IPS DF 6.9 (cell line): ENCODE measurements around the gene FAAP100.

ENCODE experiments used
- DNase-seq: peaks from one replicate; pipeline ENCODE4 v3.0.0-alpha.2; 2013; ENCODE audit warnings: low read depth, low spot score
- H3K27ac ChIP-seq: one replicate; pipeline ENCODE4 v1.5.1; 2013; ENCODE audit warnings: low read length, control low read depth
- H3K27me3 ChIP-seq: 2 replicates; pipeline ENCODE4 v1.6.1; 2013; ENCODE audit warnings: mild to moderate bottlenecking, low read length; ENCODE audit not compliant: control insufficient read depth, insufficient read depth
- H3K36me3 ChIP-seq: 2 replicates; pipeline ENCODE4 v1.6.1; 2013; ENCODE audit warnings: low read length; ENCODE audit not compliant: control insufficient read depth, insufficient read depth
- H3K4me1 ChIP-seq: 2 replicates; pipeline ENCODE4 v1.6.1; 2013; ENCODE audit warnings: low read length; ENCODE audit not compliant: control insufficient read depth, insufficient read depth
- H3K4me3 ChIP-seq: 2 replicates; pipeline ENCODE4 v1.5.1; 2013; ENCODE audit warnings: mild to moderate bottlenecking, low read length
- H3K9me3 ChIP-seq: 2 replicates; pipeline ENCODE4 v1.6.1; 2013; ENCODE audit warnings: low read length, inconsistent platforms; ENCODE audit not compliant: control insufficient read depth, insufficient read depth
- WGBS: extraction: QIAGEN DNeasy Blood & Tissue Kit; methylation state at CpG from one replicate; pipeline ENCODE4 v1.1.7; 2013; ENCODE audit warnings: mixed read lengths, missing lambda C conversion rate; ENCODE audit not compliant: insufficient read length, insufficient coverage; 5-methylcytosine and 5-hydroxymethylcytosine counted together

The FAAP100 gene

GRCh38 chr17:81544281-81544974 is 7.7 kb downstream of the FAAP100 start:
- Histone ChIP-seq H3K4me1 (no peaks in the 10 kb centered on the region), H3K36me3 (peaks cover 35% of the 10 kb centered on the region), H3K9me3 (no peaks in the 10 kb centered on the region), H3K27ac (no peak overlapping the region), H3K27me3 (no peaks in the 10 kb centered on the region), H3K4me3 (no peak overlapping the region)
- no peak for DNase-seq
- no CpG with 5 or more reads among the region's 16 CpGs for WGBS

- Histone ChIP-seq H3K36me3 (peaks cover 35% of the 10 kb centered on the region), H3K27me3 (no peaks in the 10 kb centered on the region), H3K27ac (no peak overlapping the region), H3K4me1 (no peaks in the 10 kb centered on the region), H3K4me3 (no peak overlapping the region), H3K9me3 (no peaks in the 10 kb centered on the region)
- WGBS = no CpG with 5 or more reads among the region's 15 CpGs
- no peak for DNase-seq
Observed at GRCh38 chr17:81543756-81544155, 8.4 kb downstream of the FAAP100 start.

GRCh38 chr17:81543339-81543675 is 8.8 kb downstream of the FAAP100 start:
- H3K9me3 ChIP-seq = no peaks in the 10 kb centered on the region
- no peak overlapping the region for H3K4me3 ChIP-seq
- H3K27me3 ChIP-seq = no peaks in the 10 kb centered on the region
- H3K27ac ChIP-seq = no peak overlapping the region
- no peak for DNase-seq
- peaks cover 35% of the 10 kb centered on the region for H3K36me3 ChIP-seq
- WGBS = no CpG with 5 or more reads among the region's 14 CpGs
- no peaks in the 10 kb centered on the region for H3K4me1 ChIP-seq

- Histone ChIP-seq H3K9me3 (no peaks in the 10 kb centered on the region), H3K27ac (no peak overlapping the region), H3K36me3 (peaks cover 35% of the 10 kb centered on the region), H3K4me3 (no peak overlapping the region), H3K27me3 (no peaks in the 10 kb centered on the region), H3K4me1 (no peaks in the 10 kb centered on the region; the same call in 1 of the 2 replicates)
- no CpG with 5 or more reads among the region's 15 CpGs for WGBS
- no peak for DNase-seq
Observed at GRCh38 chr17:81542431-81543338, 9.5 kb downstream of the FAAP100 start.

- DNase-seq = no peak
- Histone ChIP-seq H3K4me3 (no peak overlapping the region), H3K36me3 (peaks cover 24% of the 10 kb centered on the region), H3K9me3 (no peaks in the 10 kb centered on the region), H3K4me1 (peaks cover 6% of the 10 kb centered on the region; the same call in 1 of the 2 replicates), H3K27me3 (no peaks in the 10 kb centered on the region), H3K27ac (no peak overlapping the region)
- no CpG with 5 or more reads among the region's 17 CpGs for WGBS
Observed at GRCh38 chr17:81541123-81541522, 11.0 kb downstream of the FAAP100 start.

- WGBS = no CpG with 5 or more reads among the region's 14 CpGs
- no peak for DNase-seq
- Histone ChIP-seq H3K27ac (no peak overlapping the region), H3K36me3 (peaks cover 20% of the 10 kb centered on the region), H3K27me3 (no peaks in the 10 kb centered on the region), H3K4me3 (no peak overlapping the region), H3K9me3 (no peaks in the 10 kb centered on the region), H3K4me1 (peaks cover 6% of the 10 kb centered on the region; the same call in 1 of the 2 replicates)
Observed at GRCh38 chr17:81540676-81541027, 11.5 kb downstream of the FAAP100 start.

GRCh38 chr17:81539961-81540675 is 12.0 kb downstream of the FAAP100 start:
- H3K27ac ChIP-seq = no peak overlapping the region
- no peak for DNase-seq
- no peaks in the 10 kb centered on the region for H3K27me3 ChIP-seq
- peaks cover 6% of the 10 kb centered on the region; the same call in 1 of the 2 replicates for H3K4me1 ChIP-seq
- no peak overlapping the region for H3K4me3 ChIP-seq
- H3K9me3 ChIP-seq = no peaks in the 10 kb centered on the region
- no CpG with 5 or more reads among the region's 28 CpGs for WGBS
- H3K36me3 ChIP-seq = peaks cover 15% of the 10 kb centered on the region

GRCh38 chr17:81539571-81539900 is 12.6 kb downstream of the FAAP100 start:
- H3K27ac ChIP-seq = no peak overlapping the region
- no CpG with 5 or more reads among the region's 10 CpGs for WGBS
- no peak overlapping the region for H3K4me3 ChIP-seq
- H3K9me3 ChIP-seq = no peaks in the 10 kb centered on the region
- peaks cover 6% of the 10 kb centered on the region; the same call in 1 of the 2 replicates for H3K4me1 ChIP-seq
- H3K27me3 ChIP-seq = no peaks in the 10 kb centered on the region; the same call in 1 of the 2 replicates
- DNase-seq = no peak
- H3K36me3 ChIP-seq = peaks cover 14% of the 10 kb centered on the region

- no peak for DNase-seq
- H3K36me3 ChIP-seq = peaks cover 13% of the 10 kb centered on the region; the same call in 1 of the 2 replicates
- no peaks in the 10 kb centered on the region for H3K9me3 ChIP-seq
- WGBS = no CpG with 5 or more reads among the region's 26 CpGs
- no peaks in the 10 kb centered on the region; the same call in 1 of the 2 replicates for H3K27me3 ChIP-seq
- peaks cover 6% of the 10 kb centered on the region; the same call in 1 of the 2 replicates for H3K4me1 ChIP-seq
- H3K4me3 ChIP-seq = no peak overlapping the region
- no peak overlapping the region for H3K27ac ChIP-seq
Observed at GRCh38 chr17:81538651-81539570, 13.2 kb downstream of the FAAP100 start.
